Chondrocyte (in vitro differentiated cells): ENCODE data around the gene TRPM8. TPM values are rescaled to one million over a fixed set of nuclear protein-coding genes. Genes with fewer than 3 reads are reported as not detected.

ENCODE experiments used
- DNase-seq: peaks from one replicate; pipeline ENCODE4 v3.0.0; 2021; ENCODE audit warnings: mixed read lengths, low spot score
- H3K27ac Mint-ChIP-seq: one replicate; pipeline ENCODE4 v1.8.0; 2021; ENCODE audit warnings: mild to moderate bottlenecking, moderate library complexity, mixed read lengths; ENCODE audit not compliant: unreplicated experiment
- H3K27me3 Mint-ChIP-seq: 2 replicates; pipeline ENCODE4 v1.8.0; 2021; ENCODE audit warnings: low read depth, mixed read lengths
- H3K36me3 Mint-ChIP-seq: 2 replicates; pipeline ENCODE4 v1.8.0; 2021; ENCODE audit warnings: low read depth, mixed read lengths
- H3K4me1 Mint-ChIP-seq: 2 replicates; pipeline ENCODE4 v1.8.0; 2021; ENCODE audit warnings: low read depth, mild to moderate bottlenecking, mixed read lengths
- H3K4me3 Mint-ChIP-seq: one replicate; pipeline ENCODE4 v1.8.0; 2021; ENCODE audit warnings: mild to moderate bottlenecking, moderate library complexity, mixed read lengths; ENCODE audit not compliant: unreplicated experiment
- H3K9me3 Mint-ChIP-seq: 2 replicates; pipeline ENCODE4 v1.8.0; 2021; ENCODE audit warnings: low read depth, mixed read lengths
- CTCF ChIP-seq: fragments of 200-600 bp; sonication (generic); IDR thresholded peaks from 2 replicates; pipeline ENCODE4 v1.5.0; 2021; ENCODE audit warnings: antibody characterized with exemption, mild to moderate bottlenecking, moderate library complexity
- total RNA-seq: library from RNA; stranded (reverse); gene quantifications from 3 replicates; pipeline ENCODE4 v1.2.1, GENCODE V29; 2021

TRPM8 gene
- total RNA-seq, 1 donor from 2014 or later, result 0.15 TPM

DNA sequence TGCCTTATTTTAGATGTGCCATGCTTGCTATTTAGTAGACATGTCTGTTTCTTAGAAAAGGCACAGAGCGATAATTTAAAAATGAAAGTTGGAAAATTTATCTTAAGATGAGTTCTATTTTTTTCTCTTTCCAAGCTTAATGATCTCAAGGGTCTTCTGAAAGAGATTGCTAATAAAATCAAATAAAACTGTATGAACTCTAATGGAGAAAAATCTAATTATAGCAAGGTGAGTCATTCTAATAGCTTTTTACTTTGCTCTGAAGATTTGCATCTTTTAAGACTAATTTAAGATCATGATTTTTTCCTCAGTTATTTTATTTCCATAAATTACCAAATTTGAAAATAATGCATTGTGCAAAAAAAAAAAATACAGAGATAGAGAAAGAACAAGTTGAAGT lies 97.3 kb downstream of the TRPM8 start:
- peaks cover 11% of the 10 kb centered on the region for H3K4me1 Mint-ChIP-seq
- H3K4me3 Mint-ChIP-seq, result no peak overlapping the region
- DNase-seq, result no peak
- no peak overlapping the region for H3K27ac Mint-ChIP-seq
- peaks cover 5% of the 10 kb centered on the region for H3K9me3 Mint-ChIP-seq
- H3K36me3 Mint-ChIP-seq, result no peaks in the 10 kb centered on the region
- H3K27me3 Mint-ChIP-seq, result peaks cover 2% of the 10 kb centered on the region
- TF ChIP-seq CTCF, result no peak

- H3K27me3 Mint-ChIP-seq, result peaks cover 2% of the 10 kb centered on the region
- no peak for TF ChIP-seq CTCF
- H3K4me3 Mint-ChIP-seq, result no peak overlapping the region
- no peak overlapping the region for H3K27ac Mint-ChIP-seq
- peaks cover 5% of the 10 kb centered on the region for H3K9me3 Mint-ChIP-seq
- no peak for DNase-seq
- peaks cover 11% of the 10 kb centered on the region for H3K4me1 Mint-ChIP-seq
- H3K36me3 Mint-ChIP-seq, result no peaks in the 10 kb centered on the region
These were observed 98.7 kb downstream of the TRPM8 start for GRCh38 chr2:234015861-234016260.

DNA sequence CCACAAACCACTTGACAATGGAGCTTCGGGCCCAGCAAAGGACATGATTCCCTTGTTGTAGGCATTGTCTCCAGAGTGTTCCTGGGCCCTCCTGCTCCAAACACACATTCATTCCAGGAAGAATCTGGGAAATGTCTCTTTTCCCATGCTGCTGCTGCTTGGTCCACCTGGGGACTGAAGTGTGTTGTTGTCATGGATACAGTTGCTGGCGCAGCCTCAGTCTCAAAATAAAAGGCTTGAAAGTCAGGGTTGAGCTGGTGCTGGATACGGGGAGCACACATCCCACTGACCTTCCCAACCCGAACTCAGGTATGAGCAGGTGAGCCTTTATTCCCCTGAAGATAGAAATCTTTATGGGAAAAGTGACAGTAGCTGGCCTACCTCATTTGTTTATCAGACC lies 102.7 kb downstream of the TRPM8 start:
- peaks cover 2% of the 10 kb centered on the region for H3K27me3 Mint-ChIP-seq

DNA sequence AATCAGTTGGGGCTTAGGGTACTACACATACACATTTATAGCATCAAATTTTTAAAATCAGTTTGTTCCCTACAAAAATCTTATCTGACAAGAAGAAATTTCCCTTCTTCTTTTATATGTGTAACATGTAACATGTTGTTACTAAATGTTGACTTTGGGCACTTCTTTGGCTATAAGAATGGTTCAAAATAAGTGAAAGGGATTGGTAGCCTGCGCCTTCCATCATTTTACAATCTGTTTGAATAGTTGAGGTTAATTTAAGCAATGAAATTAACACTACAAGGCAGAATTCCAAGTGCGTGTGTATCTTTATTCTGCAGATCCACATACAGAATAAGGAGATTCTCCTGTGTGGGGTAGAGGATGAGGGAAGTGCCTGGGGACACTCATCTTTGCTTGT lies 103.2 kb downstream of the TRPM8 start:
- no peak overlapping the region for H3K27ac Mint-ChIP-seq
- no peak for TF ChIP-seq CTCF
- H3K27me3 Mint-ChIP-seq, result peaks cover 1% of the 10 kb centered on the region
- no peaks in the 10 kb centered on the region for H3K36me3 Mint-ChIP-seq
- H3K4me3 Mint-ChIP-seq, result no peak overlapping the region
- no peak for DNase-seq
- H3K9me3 Mint-ChIP-seq, result no peaks in the 10 kb centered on the region
- H3K4me1 Mint-ChIP-seq, result peaks cover 11% of the 10 kb centered on the region

More for the DNA sequence above, 102.7 kb downstream of the TRPM8 start:
- TF ChIP-seq CTCF, result no peak
- Mint-ChIP-seq H3K4me3 (no peak overlapping the region), H3K9me3 (no peaks in the 10 kb centered on the region), H3K36me3 (no peaks in the 10 kb centered on the region), H3K27ac (no peak overlapping the region), H3K4me1 (peaks cover 11% of the 10 kb centered on the region)
- DNase-seq, result no peak

DNA sequence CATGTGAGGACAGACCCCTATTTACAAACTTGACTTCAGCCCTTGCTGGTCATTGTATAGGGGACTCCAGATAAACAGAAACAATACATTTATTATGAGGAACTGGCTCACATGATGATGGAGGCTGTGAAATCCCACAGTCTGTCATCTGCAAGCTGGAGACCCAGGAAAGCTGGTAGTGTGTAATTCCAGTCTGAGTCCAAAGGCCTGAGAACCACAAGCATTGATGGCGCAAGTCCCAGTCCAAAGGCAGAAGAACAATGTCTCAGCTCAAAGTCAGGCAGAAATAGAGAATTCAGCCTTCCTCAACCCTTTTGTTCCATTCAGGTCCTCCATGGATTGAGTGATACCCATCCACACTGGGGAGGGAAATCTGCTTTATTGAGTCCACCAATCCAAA lies 105.3 kb downstream of the TRPM8 start:
- no peak for TF ChIP-seq CTCF
- H3K4me1 Mint-ChIP-seq, result peaks cover 13% of the 10 kb centered on the region
- DNase-seq, result no peak
- peaks cover 5% of the 10 kb centered on the region for H3K27me3 Mint-ChIP-seq
- no peak overlapping the region for H3K27ac Mint-ChIP-seq
- no peaks in the 10 kb centered on the region for H3K36me3 Mint-ChIP-seq
- no peaks in the 10 kb centered on the region for H3K9me3 Mint-ChIP-seq
- no peak overlapping the region for H3K4me3 Mint-ChIP-seq
